Glutamatergic neuron (in vitro differentiated cells): ENCODE data around the gene ERCC6L2. TPM values are rescaled to one million over a fixed set of nuclear protein-coding genes. Genes with fewer than 3 reads are reported as not detected.

Experiments used
- DNase-seq: peaks from one replicate; pipeline ENCODE4 v3.0.0; 2022
- H3K27ac Mint-ChIP-seq: one replicate; pipeline ENCODE4 v1.8.0; 2020; ENCODE audit warnings: mild to moderate bottlenecking, mixed read lengths, inconsistent platforms; ENCODE audit not compliant: unreplicated experiment
- H3K27me3 Mint-ChIP-seq: one replicate; pipeline ENCODE4 v1.8.0; 2020; ENCODE audit warnings: mild to moderate bottlenecking, moderate library complexity, mixed read lengths, inconsistent platforms; ENCODE audit not compliant: unreplicated experiment
- H3K36me3 Mint-ChIP-seq: one replicate; pipeline ENCODE4 v1.8.0; 2020; ENCODE audit warnings: mild to moderate bottlenecking, mixed read lengths, inconsistent platforms; ENCODE audit not compliant: unreplicated experiment
- H3K4me1 Mint-ChIP-seq: one replicate; pipeline ENCODE4 v1.8.0; 2020; ENCODE audit warnings: mild to moderate bottlenecking, low read depth, mixed read lengths, inconsistent platforms; ENCODE audit not compliant: unreplicated experiment
- H3K4me3 Mint-ChIP-seq: one replicate; pipeline ENCODE4 v1.8.0; 2020; ENCODE audit warnings: mild to moderate bottlenecking, mixed read lengths, inconsistent platforms; ENCODE audit not compliant: unreplicated experiment
- H3K9me3 Mint-ChIP-seq: one replicate; pipeline ENCODE4 v1.8.0; 2020; ENCODE audit warnings: mild to moderate bottlenecking, moderate library complexity, mixed read lengths, inconsistent platforms; ENCODE audit not compliant: unreplicated experiment
- CTCF ChIP-seq: fragments of 200-600 bp; sonication (generic); IDR thresholded peaks from one replicate; pipeline ENCODE4 v1.5.0; 2021; ENCODE audit not compliant: partially characterized antibody, unreplicated experiment
- total RNA-seq: library from RNA; stranded (reverse); fragmentation: NEBNext Ultra II Directional; extraction: Animal tissue kit (Norgen Biotek cat#: 25700); gene quantifications from one replicate; pipeline ENCODE4 v1.2.1, GENCODE V29; 2021; ENCODE audit not compliant: unreplicated experiment

ERCC6L2 gene
- total RNA-seq, 1 donor from 2014 or later, result 51.3 TPM

GRCh38 chr9:95864852-95865580 lies 10.5 kb upstream of the ERCC6L2 start:
- H3K27me3 Mint-ChIP-seq, result no peaks in the 10 kb centered on the region
- no peaks in the 10 kb centered on the region for H3K4me1 Mint-ChIP-seq
- no peak overlapping the region for H3K27ac Mint-ChIP-seq
- DNase-seq, result no peak
- H3K4me3 Mint-ChIP-seq, result no peak overlapping the region
- H3K9me3 Mint-ChIP-seq, result no peaks in the 10 kb centered on the region
- TF ChIP-seq CTCF, result no peak
- peaks cover 19% of the 10 kb centered on the region for H3K36me3 Mint-ChIP-seq

DNA sequence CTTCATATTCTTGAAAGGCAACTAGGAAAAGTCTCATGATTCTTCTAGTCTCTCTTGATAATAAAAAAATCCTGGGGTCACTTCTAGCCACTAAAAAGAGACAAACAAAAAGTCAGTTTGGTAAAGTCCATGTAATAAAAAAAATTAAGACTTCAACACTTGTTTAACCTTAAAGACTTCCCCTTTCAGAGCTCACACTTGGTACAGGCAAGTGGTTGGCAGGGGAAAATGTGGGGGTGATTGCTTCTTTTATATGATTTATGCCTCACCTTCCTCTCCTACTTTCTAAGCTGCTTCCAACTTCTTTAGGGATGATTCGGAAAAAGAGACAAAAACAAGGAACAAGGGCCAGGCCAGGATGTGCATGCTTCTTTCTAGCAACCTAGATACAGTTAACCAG lies 5.1 kb upstream of the ERCC6L2 start:
- Mint-ChIP-seq H3K9me3 (peaks cover 5% of the 10 kb centered on the region), H3K27ac (no peak overlapping the region), H3K4me1 (peaks cover 7% of the 10 kb centered on the region), H3K4me3 (no peak overlapping the region), H3K36me3 (peaks cover 5% of the 10 kb centered on the region), H3K27me3 (peaks cover 1% of the 10 kb centered on the region)
- no peak for DNase-seq
- no peak for TF ChIP-seq CTCF

- Mint-ChIP-seq H3K4me3 (no peak overlapping the region), H3K4me1 (peaks cover 7% of the 10 kb centered on the region), H3K36me3 (peaks cover 5% of the 10 kb centered on the region), H3K27me3 (peaks cover 2% of the 10 kb centered on the region), H3K9me3 (peaks cover 6% of the 10 kb centered on the region), H3K27ac (no peak overlapping the region)
- TF ChIP-seq CTCF, result no peak
- DNase-seq, result no peak
These were observed 4.6 kb upstream of the ERCC6L2 start for GRCh38 chr9:95870906-95871305.

GRCh38 chr9:95874303-95874988 lies 1.0 kb upstream of the ERCC6L2 start:
- DNase-seq, result no peak
- no peak overlapping the region for H3K27ac Mint-ChIP-seq
- peaks cover 6% of the 10 kb centered on the region for H3K9me3 Mint-ChIP-seq
- peaks cover 5% of the 10 kb centered on the region for H3K36me3 Mint-ChIP-seq
- no peak for TF ChIP-seq CTCF
- H3K4me3 Mint-ChIP-seq, result no peak overlapping the region
- H3K4me1 Mint-ChIP-seq, result peaks cover 7% of the 10 kb centered on the region
- H3K27me3 Mint-ChIP-seq, result peaks cover 2% of the 10 kb centered on the region

- DNase-seq, result peak; percentile 39
- Mint-ChIP-seq H3K27ac (no peak overlapping the region), H3K27me3 (peaks cover 2% of the 10 kb centered on the region), H3K36me3 (peaks cover 5% of the 10 kb centered on the region), H3K4me3 (no peak overlapping the region), H3K4me1 (peaks cover 8% of the 10 kb centered on the region), H3K9me3 (peaks cover 6% of the 10 kb centered on the region)
- no peak for TF ChIP-seq CTCF
These were observed 544 bp upstream of the ERCC6L2 start for GRCh38 chr9:95874989-95875304.
